ENCODE results near the gene FUT7.

DNA sequence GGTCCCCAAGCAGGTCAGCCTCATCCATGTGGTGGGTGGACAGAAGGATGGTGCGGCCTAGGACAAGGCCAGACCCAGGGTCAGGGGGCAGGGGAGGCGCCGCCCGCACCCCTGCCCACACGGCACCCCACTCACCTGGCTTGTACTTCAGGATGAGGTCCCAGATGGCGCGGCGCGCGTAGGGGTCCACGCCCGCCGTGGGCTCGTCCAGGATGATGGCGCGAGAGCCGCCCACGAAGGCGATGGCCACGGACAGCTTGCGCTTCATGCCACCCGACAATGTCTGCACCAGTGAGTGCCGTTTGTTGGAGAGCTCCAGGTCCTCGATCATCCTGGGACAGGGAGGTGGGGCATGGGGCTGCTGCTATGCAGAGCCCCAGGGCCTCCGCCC lies 16.4 kb downstream of the FUT7 start:
- TF ChIP-seq, protein P1, sequence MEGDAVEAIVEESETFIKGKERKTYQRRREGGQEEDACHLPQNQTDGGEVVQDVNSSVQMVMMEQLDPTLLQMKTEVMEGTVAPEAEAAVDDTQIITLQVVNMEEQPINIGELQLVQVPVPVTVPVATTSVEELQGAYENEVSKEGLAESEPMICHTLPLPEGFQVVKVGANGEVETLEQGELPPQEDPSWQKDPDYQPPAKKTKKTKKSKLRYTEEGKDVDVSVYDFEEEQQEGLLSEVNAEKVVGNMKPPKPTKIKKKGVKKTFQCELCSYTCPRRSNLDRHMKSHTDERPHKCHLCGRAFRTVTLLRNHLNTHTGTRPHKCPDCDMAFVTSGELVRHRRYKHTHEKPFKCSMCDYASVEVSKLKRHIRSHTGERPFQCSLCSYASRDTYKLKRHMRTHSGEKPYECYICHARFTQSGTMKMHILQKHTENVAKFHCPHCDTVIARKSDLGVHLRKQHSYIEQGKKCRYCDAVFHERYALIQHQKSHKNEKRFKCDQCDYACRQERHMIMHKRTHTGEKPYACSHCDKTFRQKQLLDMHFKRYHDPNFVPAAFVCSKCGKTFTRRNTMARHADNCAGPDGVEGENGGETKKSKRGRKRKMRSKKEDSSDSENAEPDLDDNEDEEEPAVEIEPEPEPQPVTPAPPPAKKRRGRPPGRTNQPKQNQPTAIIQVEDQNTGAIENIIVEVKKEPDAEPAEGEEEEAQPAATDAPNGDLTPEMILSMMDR (conservative IDR thresholded peaks at IDR 0.05; ENCODE audit: low read depth, low read length), result no peak
- TF ChIP-seq EZH2 (IDR thresholded peaks at IDR 0.05; ENCODE audit: borderline replicate concordance, low read depth, low read length, poor library complexity, severe bottlenecking), result no peak
